Osteoblast (primary cell): ENCODE results near the gene RPS6KA5. TPM values are rescaled to one million over a fixed set of nuclear protein-coding genes. Genes with fewer than 3 reads are reported as not detected.

ENCODE experiments used
- DNase-seq: peaks from one replicate; pipeline ENCODE4 v3.0.0; 2011; ENCODE audit warnings: low spot score, mixed read lengths; ENCODE audit not compliant: insufficient read length; ENCODE audit errors: missing footprints
- H2AFZ ChIP-seq: 2 replicates; pipeline ENCODE4 v1.6.0; 2011; ENCODE audit warnings: mild to moderate bottlenecking, low read length
- H3K27ac ChIP-seq: 2 replicates; pipeline ENCODE4 v1.5.1; 2011; ENCODE audit warnings: mild to moderate bottlenecking, low read depth, low read length, moderate library complexity
- H3K27me3 ChIP-seq: 2 replicates; pipeline ENCODE4 v1.6.0; 2012; ENCODE audit warnings: mild to moderate bottlenecking, control low read depth, inconsistent platforms, low read length, moderate library complexity; ENCODE audit not compliant: insufficient read depth
- H3K36me3 ChIP-seq: 2 replicates; pipeline ENCODE4 v1.5.1; 2011; ENCODE audit warnings: mild to moderate bottlenecking, low read length, control low read depth, moderate library complexity; ENCODE audit not compliant: insufficient read depth
- H3K4me1 ChIP-seq: 2 replicates; pipeline ENCODE4 v1.5.1; 2011; ENCODE audit warnings: mild to moderate bottlenecking, low read length, control low read depth, moderate library complexity; ENCODE audit not compliant: insufficient read depth
- H3K4me2 ChIP-seq: 2 replicates; pipeline ENCODE4 v1.6.0; 2011; ENCODE audit warnings: mild to moderate bottlenecking, low read length; ENCODE audit not compliant: insufficient read depth
- H3K4me3 ChIP-seq: fragments of 200-600 bp; sonication (generic); 3 replicates; pipeline ENCODE4 v1.5.1; 2012; ENCODE audit warnings: mild to moderate bottlenecking, low read length, inconsistent platforms; ENCODE audit not compliant: insufficient read depth
- H3K79me2 ChIP-seq: 2 replicates; pipeline ENCODE4 v1.6.0; 2012; ENCODE audit warnings: mild to moderate bottlenecking, low read length, control low read depth, inconsistent platforms; ENCODE audit not compliant: insufficient read depth
- H3K9me3 ChIP-seq: 2 replicates; pipeline ENCODE4 v1.5.1; 2011; ENCODE audit warnings: low read depth, low read length, control low read depth
- H4K20me1 ChIP-seq: 2 replicates; pipeline ENCODE4 v1.6.0; 2012; ENCODE audit warnings: mild to moderate bottlenecking, low read length, control low read depth; ENCODE audit not compliant: insufficient read depth
- total RNA-seq: library from RNA; depleted of rRNA; stranded (reverse); fragments of >200 nt; gene quantifications from 2 replicates; pipeline ENCODE4 v1.2.3, GENCODE V29; 2012
- TF ChIP-seq, protein P1 (sequence below): IDR thresholded peaks from 2 replicates; pipeline ENCODE4 v1.5.1; 2011; ENCODE audit warnings: mild to moderate bottlenecking, low read depth, low read length, moderate library complexity; ENCODE audit errors: extremely low read depth

The RPS6KA5 gene
- total RNA-seq, 1 donor, result 1.4 TPM

DNA sequence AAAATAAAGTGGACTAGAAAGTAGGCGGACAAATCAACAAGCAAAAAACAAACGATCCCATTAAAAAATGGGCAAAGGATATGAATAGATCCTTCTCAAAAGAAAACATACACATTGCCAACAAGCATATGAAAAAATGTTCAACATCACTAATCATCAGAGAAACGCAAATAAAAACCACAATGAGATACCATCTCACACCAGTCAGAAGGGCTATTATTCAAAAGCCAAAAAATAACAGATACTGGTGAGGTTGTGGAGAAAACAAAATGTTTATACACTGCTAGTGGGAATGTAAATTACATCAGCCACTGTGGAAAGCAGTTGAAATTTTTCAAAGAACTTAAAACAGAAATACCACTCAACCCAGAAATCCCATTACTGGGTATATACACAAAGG is 70.3 kb downstream of the RPS6KA5 start:
- H3K4me1 ChIP-seq, result no peaks in the 10 kb centered on the region
- no peak overlapping the region for H3K27ac ChIP-seq
- TF ChIP-seq, protein P1, sequence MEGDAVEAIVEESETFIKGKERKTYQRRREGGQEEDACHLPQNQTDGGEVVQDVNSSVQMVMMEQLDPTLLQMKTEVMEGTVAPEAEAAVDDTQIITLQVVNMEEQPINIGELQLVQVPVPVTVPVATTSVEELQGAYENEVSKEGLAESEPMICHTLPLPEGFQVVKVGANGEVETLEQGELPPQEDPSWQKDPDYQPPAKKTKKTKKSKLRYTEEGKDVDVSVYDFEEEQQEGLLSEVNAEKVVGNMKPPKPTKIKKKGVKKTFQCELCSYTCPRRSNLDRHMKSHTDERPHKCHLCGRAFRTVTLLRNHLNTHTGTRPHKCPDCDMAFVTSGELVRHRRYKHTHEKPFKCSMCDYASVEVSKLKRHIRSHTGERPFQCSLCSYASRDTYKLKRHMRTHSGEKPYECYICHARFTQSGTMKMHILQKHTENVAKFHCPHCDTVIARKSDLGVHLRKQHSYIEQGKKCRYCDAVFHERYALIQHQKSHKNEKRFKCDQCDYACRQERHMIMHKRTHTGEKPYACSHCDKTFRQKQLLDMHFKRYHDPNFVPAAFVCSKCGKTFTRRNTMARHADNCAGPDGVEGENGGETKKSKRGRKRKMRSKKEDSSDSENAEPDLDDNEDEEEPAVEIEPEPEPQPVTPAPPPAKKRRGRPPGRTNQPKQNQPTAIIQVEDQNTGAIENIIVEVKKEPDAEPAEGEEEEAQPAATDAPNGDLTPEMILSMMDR, result no peak
- H2AFZ ChIP-seq, result no peak overlapping the region
- no peaks in the 10 kb centered on the region for H3K27me3 ChIP-seq
- H3K4me2 ChIP-seq, result no peak overlapping the region
- H3K36me3 ChIP-seq, result no peaks in the 10 kb centered on the region
- no peak for DNase-seq
- H3K79me2 ChIP-seq, result no peaks in the 10 kb centered on the region
- no peaks in the 10 kb centered on the region for H4K20me1 ChIP-seq
- no peak overlapping the region for H3K4me3 ChIP-seq
- no peaks in the 10 kb centered on the region for H3K9me3 ChIP-seq

DNA sequence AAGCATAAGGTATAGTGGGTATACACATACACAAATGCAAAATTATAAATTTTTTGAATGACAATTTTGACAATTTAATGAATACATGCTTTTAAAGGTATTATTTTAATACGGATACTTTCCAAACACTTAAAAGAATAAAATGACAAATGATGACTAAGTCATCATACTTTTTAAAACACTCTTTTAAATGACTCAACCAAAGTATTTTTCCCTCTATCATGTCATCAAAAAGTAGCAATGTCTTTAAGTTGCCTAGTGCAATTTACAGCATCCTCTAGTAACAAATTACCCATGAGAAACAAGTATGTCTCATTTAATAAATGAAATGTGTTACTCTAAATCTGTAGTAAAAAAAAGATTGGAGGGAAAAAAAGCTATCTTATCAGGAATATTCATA is 73.3 kb downstream of the RPS6KA5 start:
- no peaks in the 10 kb centered on the region for H3K4me1 ChIP-seq
- no peak overlapping the region for H3K27ac ChIP-seq
- no peaks in the 10 kb centered on the region for H4K20me1 ChIP-seq
- no peak overlapping the region for H3K4me2 ChIP-seq
- TF ChIP-seq, protein P1, result no peak
- DNase-seq, result no peak
- H3K4me3 ChIP-seq, result no peak overlapping the region
- no peak overlapping the region for H2AFZ ChIP-seq
- no peaks in the 10 kb centered on the region for H3K9me3 ChIP-seq
- no peaks in the 10 kb centered on the region for H3K36me3 ChIP-seq
- no peaks in the 10 kb centered on the region for H3K27me3 ChIP-seq
- no peaks in the 10 kb centered on the region for H3K79me2 ChIP-seq

DNA sequence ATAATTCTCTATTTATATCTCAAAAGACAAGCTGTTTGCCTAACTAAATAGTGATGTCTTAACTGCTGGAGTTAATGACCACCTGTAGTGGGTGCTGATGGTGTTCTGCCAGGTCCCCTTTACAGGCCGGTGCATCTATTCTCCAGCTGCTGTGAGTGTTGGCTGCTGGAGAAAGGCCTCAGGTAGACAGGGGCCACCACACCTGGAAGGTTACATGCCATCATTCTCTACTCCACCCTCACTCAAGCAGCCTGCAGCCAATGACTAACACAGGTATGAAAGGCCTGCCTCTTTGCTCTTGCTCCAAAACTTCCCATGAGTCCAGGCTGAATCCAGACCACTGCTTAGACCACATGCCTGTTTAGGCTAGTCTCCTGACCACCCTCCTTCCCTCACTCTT is 73.9 kb downstream of the RPS6KA5 start:
- no peaks in the 10 kb centered on the region for H4K20me1 ChIP-seq
- H3K9me3 ChIP-seq, result no peaks in the 10 kb centered on the region
- no peaks in the 10 kb centered on the region for H3K27me3 ChIP-seq
- H2AFZ ChIP-seq, result no peak overlapping the region
- no peaks in the 10 kb centered on the region for H3K4me1 ChIP-seq
- no peaks in the 10 kb centered on the region for H3K36me3 ChIP-seq
- H3K4me2 ChIP-seq, result no peak overlapping the region
- TF ChIP-seq, protein P1, result no peak
- H3K27ac ChIP-seq, result no peak overlapping the region
- no peaks in the 10 kb centered on the region for H3K79me2 ChIP-seq
- no peak for DNase-seq
- H3K4me3 ChIP-seq, result no peak overlapping the region

DNA sequence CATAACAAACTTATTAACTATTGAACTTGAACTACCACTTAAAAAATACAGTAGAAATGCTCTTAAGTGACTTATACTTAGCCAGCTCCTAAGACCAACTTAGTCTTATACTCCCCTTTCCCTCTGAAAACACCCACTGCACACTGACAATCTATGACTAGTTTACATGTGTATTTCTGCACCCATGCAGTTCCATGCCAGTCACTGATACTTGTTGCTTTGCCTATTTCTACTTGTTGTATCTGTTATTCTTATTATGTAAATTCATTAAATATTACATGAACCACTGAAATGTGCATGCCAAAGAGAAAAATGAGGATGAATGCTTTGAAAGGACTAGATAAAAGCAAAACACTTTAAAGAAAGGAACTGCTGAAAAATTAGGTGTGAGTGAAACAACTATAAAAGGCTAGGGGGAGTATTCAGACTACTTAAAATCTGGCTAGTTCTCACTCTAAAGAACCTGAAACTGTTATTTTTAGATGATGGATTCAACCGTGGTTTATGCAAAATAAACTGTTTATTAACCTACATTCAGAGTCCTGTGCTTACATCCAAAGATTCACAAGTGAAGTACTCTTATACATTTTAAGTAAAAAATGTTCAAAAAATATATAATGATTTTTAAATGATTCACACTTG is 74.7 kb downstream of the RPS6KA5 start:
- no peak for DNase-seq
- Histone ChIP-seq H3K79me2 (no peaks in the 10 kb centered on the region), H3K4me1 (no peaks in the 10 kb centered on the region), H3K27me3 (no peaks in the 10 kb centered on the region), H2AFZ (no peak overlapping the region), H3K4me3 (no peak overlapping the region), H3K36me3 (no peaks in the 10 kb centered on the region), H4K20me1 (no peaks in the 10 kb centered on the region), H3K27ac (no peak overlapping the region), H3K4me2 (no peak overlapping the region), H3K9me3 (no peaks in the 10 kb centered on the region)
- TF ChIP-seq, protein P1, result no peak
